Panc1 (cell line): Measurements from ENCODE around the gene JKAMP. TPM values are rescaled to one million over a fixed set of nuclear protein-coding genes. Genes with fewer than 3 reads are reported as not detected.

Experiments
- ATAC-seq: fragments of 200-7000 bp; cut with Tn5 transposase; 2 replicates; pipeline ENCODE4 v1.9.1; 2020; ENCODE audit warnings: mild to moderate bottlenecking, moderate library complexity
- BruUV-seq: library from RNA; stranded (reverse); fragments of 400-500 nt; replicated peaks from 2 replicates; lab custom pipeline; 2021; lab: Mats Ljungman, UMichigan
- CTCF ChIA-PET: fragments of 300-600 bp; sonication (Branson Sonifier 250); formaldehyde crosslinking; loops from one replicate; lab custom pipeline; 2022; ENCODE audit warnings: antibody characterized with exemption; lab: Charles Lee
- POLR2A ChIA-PET: fragments of 300-600 bp; sonication (Branson Sonifier 250); formaldehyde crosslinking; loops from one replicate; lab custom pipeline; 2022; ENCODE audit warnings: antibody characterized with exemption; lab: Charles Lee
- DNase-seq: peaks from one replicate; pipeline ENCODE4 v3.0.0-alpha.2; 2010; ENCODE audit warnings: low read depth, low spot score
- H3K27ac ChIP-seq: 2 replicates; pipeline ENCODE4 v1.5.1; 2011; ENCODE audit warnings: mild to moderate bottlenecking, low read length, inconsistent platforms
- H3K27me3 ChIP-seq: fragments of 200-500 bp; sonication (Bioruptor generic); 2 replicates; pipeline ENCODE4 v1.6.0; 2014; ENCODE audit warnings: low read length, inconsistent platforms; ENCODE audit not compliant: control insufficient read depth, insufficient read depth
- H3K36me3 ChIP-seq: fragments of 200-500 bp; sonication (Bioruptor generic); 2 replicates; pipeline ENCODE4 v1.5.1; 2014; ENCODE audit warnings: inconsistent platforms, mild to moderate bottlenecking, low read length, moderate library complexity; ENCODE audit not compliant: control insufficient read depth, insufficient read depth
- H3K4me1 ChIP-seq: 2 replicates; pipeline ENCODE4 v1.5.1; 2011; ENCODE audit warnings: inconsistent platforms, mild to moderate bottlenecking, low read length, moderate library complexity; ENCODE audit not compliant: control insufficient read depth, insufficient read depth
- H3K4me3 ChIP-seq, 2 experiments: 2 replicates each; pipeline ENCODE4 v1.5.1; 2011 to 2012; ENCODE audit warnings: low read depth in 2 of 2, low read length in 2 of 2, mild to moderate bottlenecking in 2 of 2, inconsistent platforms in 1 of 2, moderate library complexity in 1 of 2
- H3K9me3 ChIP-seq: fragments of 200-500 bp; sonication (Bioruptor generic); 2 replicates; pipeline ENCODE4 v1.5.1; 2014; ENCODE audit warnings: low read depth, mild to moderate bottlenecking, inconsistent platforms, low read length, moderate library complexity; ENCODE audit not compliant: control insufficient read depth, insufficient read depth
- CTCF ChIP-seq: fragments of 450-650 bp; IDR thresholded peaks from 2 replicates; pipeline ENCODE4 v1.5.1; 2017; ENCODE audit warnings: mild to moderate bottlenecking
- POLR2AphosphoS5 ChIP-seq: IDR thresholded peaks from 2 replicates; pipeline ENCODE4 v1.6.1; 2012; ENCODE audit warnings: mild to moderate bottlenecking, low read depth, low read length, moderate library complexity
- REST ChIP-seq, 2 experiments: IDR thresholded peaks; 2 replicates each; pipeline ENCODE4 v1.6.1; 2011 to 2012; ENCODE audit warnings: low read depth in 2 of 2, control low read depth in 1 of 2, low read length in 1 of 2, mild to moderate bottlenecking in 1 of 2, moderate library complexity in 1 of 2; ENCODE audit not compliant: insufficient read depth in 1 of 2
- SIN3A ChIP-seq: IDR thresholded peaks from 2 replicates; pipeline ENCODE4 v1.6.1; 2012; ENCODE audit warnings: low read depth, mild to moderate bottlenecking, low read length, moderate library complexity, borderline replicate concordance; ENCODE audit not compliant: insufficient read depth
- TCF7L2 ChIP-seq: IDR thresholded peaks from 2 replicates; pipeline ENCODE4 v1.6.1; 2011; ENCODE audit warnings: mild to moderate bottlenecking, low read depth, low read length, inconsistent platforms
- in situ Hi-C: cut with HindIII; loops from 2 replicates; pipeline ENCODE4 v1.10.0; 2016; ENCODE audit warnings: low sequenced_read_pairs, low pct_unique_long_range_greater_than_20kb
- intact Hi-C: fragments of 100-400 bp; cut with micrococcal nuclease; formaldehyde crosslinking; loops from one replicate; pipeline ENCODE4 v1.10.0; 2022; ENCODE audit not compliant: unreplicated experiment
- total RNA-seq: library from RNA; stranded (reverse); gene quantifications from one replicate; pipeline ENCODE4 v1.2.1, GENCODE V29; 2021; ENCODE audit not compliant: unreplicated experiment

Gene JKAMP
- total RNA-seq, 1 experiment from 2014 or later: 36.0 TPM

- in situ Hi-C loops (no loop called here), intact Hi-C loops (no loop called here)
- H3K4me3 ChIP-seq: no peak overlapping the region
- no peak for DNase-seq
- TF ChIP-seq SIN3A (no peak), REST (IDR thresholded peaks at IDR 0.05; ENCODE audit: insufficient read depth in 1 of 2, low read depth in 2 of 2, low read length in 1 of 2) (no peak), TCF7L2 (no peak), CTCF (no peak), POLR2AphosphoS5 (no peak)
- no peaks in the 10 kb centered on the region for H3K27me3 ChIP-seq
- ChIA-PET POLR2A (no interaction called here), CTCF (no interaction called here)
- no peak overlapping the region for H3K27ac ChIP-seq
- H3K4me1 ChIP-seq: no peaks in the 10 kb centered on the region
- no peaks in the 10 kb centered on the region for H3K36me3 ChIP-seq
- H3K9me3 ChIP-seq: no peaks in the 10 kb centered on the region
- no TSS peak for BruUV-seq
- ATAC-seq: no peak
Observed at GRCh38 chr14:59530349-59530748, 46.0 kb downstream of the JKAMP start.

GRCh38 chr14:59532419-59532818 lies 48.1 kb downstream of the JKAMP start:
- Histone ChIP-seq H3K27ac (no peak overlapping the region), H3K4me1 (no peaks in the 10 kb centered on the region), H3K4me3 (no peak overlapping the region), H3K9me3 (no peaks in the 10 kb centered on the region), H3K27me3 (no peaks in the 10 kb centered on the region), H3K36me3 (no peaks in the 10 kb centered on the region)
- no TSS peak for BruUV-seq
- ATAC-seq (no peak), DNase-seq (no peak)
- ChIA-PET CTCF (no interaction called here), POLR2A (no interaction called here)
- in situ Hi-C loops: no loop called here
- no peak for TF ChIP-seq SIN3A
- TF ChIP-seq REST (IDR thresholded peaks at IDR 0.05; ENCODE audit: insufficient read depth in 1 of 2, low read depth in 2 of 2, low read length in 1 of 2): no peak
- TF ChIP-seq TCF7L2: no peak
- TF ChIP-seq POLR2AphosphoS5: no peak
- TF ChIP-seq CTCF: no peak
- intact Hi-C loops: no loop called here
